ENCODE measurements around the gene PRPF40B.
"Not testable (repeated sequence)": the region's sequence is repeated elsewhere in the genome, so short reads cannot be mapped to it uniquely, and the experiment has no call there.

PRPF40B gene

GRCh38 chr12:49609875-49610154 is 13.5 kb upstream of the PRPF40B start:
- no peak for DNase-seq

DNA sequence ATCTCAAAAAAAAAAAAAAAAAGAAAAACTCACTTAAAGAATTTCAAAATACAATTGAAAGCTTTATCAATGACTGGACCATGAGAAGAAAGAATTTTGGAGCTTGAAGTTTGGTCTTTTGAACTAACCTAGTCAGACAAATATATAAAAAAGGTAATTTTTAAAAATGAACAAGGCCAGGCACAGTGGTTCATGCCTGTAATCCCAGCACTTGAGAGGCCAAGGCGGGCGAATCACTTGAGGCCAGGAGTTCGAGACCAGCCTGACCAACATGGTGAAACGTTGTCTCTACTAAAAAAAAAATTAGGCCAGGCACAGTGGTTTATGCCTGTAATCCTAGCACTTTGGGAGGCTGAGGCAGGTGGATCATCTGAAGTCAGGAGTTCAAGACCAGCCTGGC is 12.6 kb upstream of the PRPF40B start:
- DNase-seq, result not testable (repeated sequence)

- DNase-seq, result no peak
Measured at GRCh38 chr12:49612210-49612609, 11.2 kb upstream of the PRPF40B start.

- DNase-seq, result no peak
Measured at GRCh38 chr12:49615725-49616124, 7.6 kb upstream of the PRPF40B start.

GRCh38 chr12:49616533-49617219 is 6.7 kb upstream of the PRPF40B start:
- DNase-seq, result no peak

DNA sequence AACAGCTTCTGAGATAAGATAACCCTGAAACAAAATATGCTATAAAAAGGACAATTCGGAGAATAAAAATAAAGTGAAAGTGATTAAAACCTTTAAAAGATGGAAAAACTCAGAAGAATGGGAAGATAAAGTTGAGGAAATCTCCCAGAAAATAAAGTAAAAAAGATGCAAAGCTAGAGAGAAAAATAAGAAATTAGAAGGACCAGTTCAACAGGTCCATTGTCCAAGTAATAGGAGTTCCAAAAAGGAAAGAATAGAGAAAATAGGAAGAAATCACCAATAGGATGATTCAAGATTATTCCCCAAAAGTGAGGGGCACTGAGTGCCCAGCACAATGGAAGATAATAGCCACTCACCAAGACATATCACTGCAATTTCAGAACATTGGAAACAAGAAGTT is 4.8 kb upstream of the PRPF40B start:
- DNase-seq, result no peak

GRCh38 chr12:49619286-49619685 is 4.1 kb upstream of the PRPF40B start:
- DNase-seq, result no peak

DNA sequence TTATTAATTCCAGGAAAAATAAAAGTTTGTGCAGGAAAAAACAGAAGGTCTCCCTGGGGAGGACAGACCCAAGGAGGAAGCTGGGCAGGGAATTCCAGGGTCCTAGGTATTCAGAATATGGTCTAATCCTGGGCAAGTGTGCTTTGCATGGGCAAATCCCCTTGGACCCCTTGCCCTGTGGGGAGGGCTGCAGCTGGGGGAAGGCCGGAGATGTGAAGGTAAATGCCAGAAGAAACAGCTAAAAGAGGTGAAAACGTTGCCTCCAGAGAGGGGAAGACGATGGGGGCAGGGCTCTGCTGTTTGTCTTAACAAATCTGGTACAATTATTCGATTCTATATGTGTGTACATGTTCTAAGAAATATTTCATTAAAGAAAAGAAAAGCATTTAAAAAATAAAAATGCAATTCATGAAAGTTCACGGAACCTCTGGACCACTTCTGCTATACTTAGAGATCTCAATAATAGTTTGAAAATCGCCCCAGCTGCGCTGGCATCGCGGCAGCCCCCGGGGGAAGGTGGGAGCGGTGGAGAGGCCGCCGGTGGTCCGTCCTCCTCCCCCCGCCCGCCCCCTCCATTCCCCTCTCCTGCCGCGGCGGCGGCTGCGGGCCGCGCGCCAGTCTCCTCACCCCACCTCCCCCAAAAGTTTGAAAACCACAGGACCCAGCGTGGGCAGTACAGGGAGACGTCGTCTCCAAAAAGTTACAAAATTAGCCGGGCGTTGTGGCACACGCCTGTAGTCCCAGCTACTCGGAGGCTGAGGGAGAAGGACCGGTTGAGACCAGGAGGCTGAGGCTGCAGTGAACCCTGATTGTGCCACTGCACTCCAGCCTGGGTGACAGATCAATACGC is 1.5 kb upstream of the PRPF40B start:
- no peak for DNase-seq

DNA sequence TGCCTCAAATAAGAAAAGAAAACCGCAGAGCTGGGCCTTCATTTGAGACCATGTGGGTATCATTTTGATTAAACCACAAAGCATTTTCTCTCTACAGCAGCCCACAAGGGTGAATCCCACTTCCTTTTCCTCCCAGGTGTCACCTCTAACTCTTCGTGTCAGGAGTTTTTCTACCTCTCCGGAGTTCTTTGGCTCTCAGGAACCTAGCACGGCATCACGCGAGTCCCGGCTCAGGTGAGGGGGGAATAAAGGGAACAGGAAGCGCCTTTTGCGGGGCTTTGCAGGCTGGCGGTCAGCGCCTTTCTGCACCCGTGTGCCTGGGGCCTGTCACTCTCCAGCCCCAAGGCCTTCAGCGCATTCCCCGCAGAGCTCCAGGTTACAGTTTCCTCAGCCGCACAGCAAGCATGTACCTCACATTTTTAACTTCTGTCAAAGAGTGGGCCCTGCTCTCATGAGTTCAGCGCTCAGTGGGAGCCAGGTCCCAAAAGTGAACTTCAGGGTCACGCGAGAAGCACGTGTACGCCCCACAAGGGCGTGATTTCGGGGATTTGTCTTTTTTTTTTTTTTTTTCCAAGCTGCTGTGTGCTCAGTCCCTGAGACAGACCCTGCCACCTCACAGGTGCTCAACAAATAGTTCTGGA is 740 bp upstream of the PRPF40B start:
- peak in 4 of 5 experiments; percentile 14 to 90 (median 61) for DNase-seq

DNA sequence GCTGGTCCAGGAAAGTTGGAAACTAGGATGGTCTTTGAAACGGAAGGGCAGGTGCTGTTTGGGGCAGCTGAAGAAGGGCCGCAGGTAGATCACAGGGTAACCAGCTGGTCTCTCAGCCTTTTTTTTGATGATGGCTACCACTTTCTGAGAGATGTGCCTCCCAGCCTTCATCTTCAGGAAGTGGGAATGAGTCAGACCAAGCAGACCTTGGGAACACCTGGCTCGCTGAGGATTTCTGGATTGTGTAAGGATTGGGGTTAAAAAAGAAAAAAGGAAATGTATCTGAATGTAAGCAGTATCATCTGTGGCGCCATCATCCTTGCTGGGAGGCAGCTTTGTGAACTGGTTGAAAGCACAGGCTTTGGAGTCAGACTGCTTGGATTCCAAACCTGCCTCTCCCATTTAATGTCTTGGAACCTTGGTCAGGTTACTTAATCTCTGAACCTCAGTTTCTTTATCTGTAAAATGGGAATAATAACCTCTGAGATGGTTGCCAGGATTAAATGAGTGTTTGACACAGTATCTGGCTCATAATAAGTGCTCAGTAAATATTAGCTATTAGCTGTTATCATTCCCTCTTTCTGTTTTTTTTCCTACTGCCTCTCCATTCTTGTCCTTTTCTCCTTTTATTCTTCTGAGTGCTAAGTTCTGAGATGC is 1.7 kb downstream of the PRPF40B start:
- DNase-seq, result no peak

- DNase-seq, result no peak
Measured at GRCh38 chr12:49626169-49626835, 2.9 kb downstream of the PRPF40B start.

GRCh38 chr12:49626836-49627235 is 3.5 kb downstream of the PRPF40B start:
- no peak for DNase-seq

DNA sequence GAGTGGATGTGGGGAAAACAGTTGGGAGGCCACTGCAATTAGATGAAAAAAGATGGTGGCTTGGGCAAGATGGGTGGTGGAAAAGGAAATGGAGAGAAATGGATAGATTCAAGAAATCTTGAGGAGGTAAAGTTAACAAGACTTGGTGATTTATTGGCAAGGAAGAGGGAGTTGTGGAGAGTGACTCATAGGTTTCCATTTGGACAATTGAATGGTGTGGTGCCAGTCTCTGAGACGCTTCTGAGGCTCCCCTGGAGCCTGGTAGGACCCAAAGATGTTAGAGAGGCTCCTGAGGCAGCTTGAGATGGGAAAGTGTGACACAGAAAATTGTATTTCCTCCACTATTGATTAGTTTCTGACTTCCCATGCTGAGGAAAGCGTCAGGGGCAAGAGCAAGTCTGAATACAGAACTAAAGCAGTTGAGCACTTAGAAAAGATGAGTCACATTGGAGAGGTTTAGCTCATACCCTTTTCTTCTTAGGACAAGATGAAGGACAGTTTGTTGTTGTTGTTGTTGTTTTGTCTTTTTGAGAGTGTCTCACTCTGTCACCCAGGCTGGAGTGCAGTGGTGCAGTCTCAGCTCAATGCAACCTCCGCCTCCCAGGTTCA is 4.5 kb downstream of the PRPF40B start:
- no peak for DNase-seq

DNA sequence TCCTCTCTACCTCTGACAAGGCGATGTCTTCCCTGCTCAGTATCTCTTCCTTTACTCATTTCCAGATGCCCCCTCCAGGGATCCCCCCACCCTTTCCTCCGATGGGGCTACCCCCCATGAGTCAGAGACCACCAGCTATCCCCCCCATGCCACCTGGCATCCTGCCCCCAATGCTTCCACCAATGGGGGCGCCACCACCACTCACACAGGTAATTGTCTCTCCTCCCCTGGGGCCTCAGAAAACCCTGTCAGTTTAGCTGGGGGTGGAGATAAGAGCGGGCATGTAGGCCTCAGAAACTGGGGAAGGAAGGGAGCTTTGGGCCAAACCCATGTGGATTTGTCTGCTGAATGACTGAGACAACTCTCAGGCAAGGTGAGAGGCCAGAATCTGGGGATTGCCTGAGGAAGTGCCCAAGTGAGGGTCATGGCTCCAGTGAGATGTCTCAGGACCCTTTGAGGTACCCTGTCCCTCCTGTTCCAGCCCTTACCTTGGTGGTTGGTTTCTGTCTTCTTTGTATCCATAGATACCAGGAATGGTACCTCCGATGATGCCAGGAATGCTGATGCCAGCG is 8.1 kb downstream of the PRPF40B start:
- no peak for DNase-seq

DNA sequence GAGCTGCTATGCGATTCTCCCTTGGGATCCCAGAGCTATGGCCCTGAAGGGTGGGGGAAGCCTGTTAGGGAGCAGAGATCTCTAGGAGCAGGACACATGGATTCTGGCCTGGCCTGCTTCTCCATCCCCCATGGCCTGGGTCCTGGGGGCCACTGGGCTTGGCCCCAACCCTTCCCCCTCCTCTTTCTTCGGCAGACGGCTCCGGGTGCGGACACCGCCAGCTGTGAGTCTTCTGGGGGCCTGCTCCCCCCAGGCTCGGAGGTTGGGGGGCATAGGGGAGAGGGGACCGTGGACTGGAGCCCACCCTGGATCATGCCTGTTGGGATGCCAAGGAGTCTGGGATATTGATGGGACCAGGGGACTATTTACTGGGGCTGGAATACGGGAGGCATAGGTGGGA is 9.0 kb downstream of the PRPF40B start:
- DNase-seq, result no peak

GRCh38 chr12:49632986-49633702 is 9.8 kb downstream of the PRPF40B start:
- DNase-seq, result no peak

DNA sequence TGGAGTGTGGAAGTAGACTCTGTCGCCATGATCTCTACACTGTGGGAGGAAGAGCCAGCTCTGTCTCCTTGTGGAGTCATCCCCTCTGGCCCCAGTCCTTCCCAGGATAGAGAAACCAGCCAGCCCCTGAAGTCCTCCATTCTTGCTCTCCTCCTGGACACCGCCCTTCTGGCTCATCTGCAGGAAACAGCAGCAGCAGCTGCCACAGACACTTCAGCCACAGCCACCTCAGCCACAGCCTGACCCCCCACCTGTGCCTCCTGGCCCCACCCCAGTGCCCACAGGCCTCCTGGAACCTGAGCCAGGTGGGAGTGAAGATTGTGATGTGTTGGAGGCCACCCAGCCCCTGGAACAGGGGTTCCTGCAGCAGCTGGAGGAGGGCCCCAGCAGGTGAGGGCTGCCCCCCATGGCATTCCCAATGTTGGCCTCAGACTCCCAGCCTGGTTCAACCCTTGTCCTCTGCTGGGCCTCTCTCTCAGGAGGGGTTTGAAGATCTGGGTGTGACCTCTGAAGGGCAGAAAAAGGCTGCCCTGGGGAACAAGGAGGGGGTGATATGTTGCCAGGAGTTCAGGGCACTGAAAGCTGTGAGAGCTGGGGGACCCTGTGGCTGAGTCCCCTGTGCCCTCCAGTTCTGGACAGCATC is 10.5 kb downstream of the PRPF40B start:
- DNase-seq, result no peak

GRCh38 chr12:49635036-49635435 is 11.7 kb downstream of the PRPF40B start:
- no peak for DNase-seq

DNA sequence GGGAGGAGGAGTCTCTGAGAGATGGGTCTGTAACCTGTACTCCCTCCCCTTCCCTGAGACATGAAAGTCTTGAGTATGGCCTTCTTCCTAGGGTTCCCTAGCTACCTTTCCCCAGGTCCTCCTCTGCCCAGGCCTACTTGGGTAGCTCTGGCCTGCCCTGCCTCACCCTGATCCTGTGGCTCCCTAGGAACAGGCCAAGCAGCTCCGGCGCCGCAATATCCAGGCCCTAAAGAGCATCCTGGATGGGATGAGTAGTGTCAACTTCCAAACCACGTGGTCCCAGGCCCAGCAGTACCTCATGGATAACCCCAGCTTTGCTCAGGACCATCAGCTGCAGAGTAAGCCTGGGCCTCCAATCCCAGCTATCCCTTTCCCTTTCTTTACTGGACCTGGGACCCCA is 12.3 kb downstream of the PRPF40B start:
- DNase-seq, result no peak

DNA sequence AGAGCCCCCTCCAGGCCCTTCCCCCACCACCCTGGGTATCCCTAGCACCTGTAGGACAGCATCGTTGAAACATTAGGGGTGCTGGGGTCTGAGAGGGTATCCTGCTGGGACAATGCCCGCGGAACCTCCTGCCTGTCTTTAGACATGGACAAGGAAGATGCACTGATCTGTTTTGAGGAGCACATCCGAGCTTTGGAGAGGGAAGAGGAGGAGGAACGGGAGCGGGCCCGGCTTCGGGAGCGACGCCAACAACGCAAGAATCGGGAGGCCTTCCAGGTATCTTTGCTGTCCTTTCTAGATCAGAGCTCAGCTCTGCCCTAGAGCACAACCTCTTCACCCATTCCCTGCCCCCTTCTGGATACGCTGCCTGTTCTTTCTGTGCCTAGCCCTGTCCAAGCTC is 13.2 kb downstream of the PRPF40B start:
- no peak for DNase-seq
